Measurements from ENCODE around the gene SKAP2. TPM values are rescaled to one million over a fixed set of nuclear protein-coding genes. Genes with fewer than 3 reads are reported as not detected.

The SKAP2 gene
- total RNA-seq, 2 donors from 2014 or later: 7.8 to 11.2 TPM

- TF ChIP-seq CTCF (IDR thresholded peaks at IDR 0.05): no peak
- H3K36me3 ChIP-seq: no peaks in the 10 kb centered on the region
- H3K4me3 ChIP-seq: no peak overlapping the region
- no peak overlapping the region for H3K27ac ChIP-seq
- no peaks in the 10 kb centered on the region for H3K9me3 ChIP-seq
- no peaks in the 10 kb centered on the region for H3K27me3 ChIP-seq
- no peaks in the 10 kb centered on the region for H3K4me1 ChIP-seq
- no peak for DNase-seq (ENCODE audit: low spot score)
Observed at GRCh38 chr7:26691406-26691805, 173.0 kb downstream of the SKAP2 start.

GRCh38 chr7:26690135-26690805 is 174.1 kb downstream of the SKAP2 start:
- Histone ChIP-seq H3K36me3 (no peaks in the 10 kb centered on the region), H3K27ac (no peak overlapping the region), H3K9me3 (no peaks in the 10 kb centered on the region), H3K4me3 (no peak overlapping the region), H3K4me1 (no peaks in the 10 kb centered on the region), H3K27me3 (no peaks in the 10 kb centered on the region)
- no peak for DNase-seq (ENCODE audit: low spot score)
- no peak for TF ChIP-seq CTCF (IDR thresholded peaks at IDR 0.05)

GRCh38 chr7:26688936-26689506 is 175.4 kb downstream of the SKAP2 start:
- H3K27me3 ChIP-seq: no peaks in the 10 kb centered on the region
- no peaks in the 10 kb centered on the region for H3K4me1 ChIP-seq
- no peaks in the 10 kb centered on the region for H3K36me3 ChIP-seq
- DNase-seq (ENCODE audit: low spot score): no peak
- H3K4me3 ChIP-seq: no peak overlapping the region
- H3K9me3 ChIP-seq: no peaks in the 10 kb centered on the region
- no peak for TF ChIP-seq CTCF (IDR thresholded peaks at IDR 0.05)
- no peak overlapping the region for H3K27ac ChIP-seq

- Histone ChIP-seq H3K4me3 (no peak overlapping the region), H3K4me1 (no peaks in the 10 kb centered on the region), H3K9me3 (no peaks in the 10 kb centered on the region), H3K27me3 (no peaks in the 10 kb centered on the region), H3K27ac (no peak overlapping the region), H3K36me3 (no peaks in the 10 kb centered on the region)
- no peak for TF ChIP-seq CTCF (IDR thresholded peaks at IDR 0.05)
- no peak for DNase-seq (ENCODE audit: low spot score)
Observed at GRCh38 chr7:26688388-26688787, 176.0 kb downstream of the SKAP2 start.

- H3K27ac ChIP-seq: no peak overlapping the region
- TF ChIP-seq CTCF (IDR thresholded peaks at IDR 0.05): no peak
Observed at GRCh38 chr7:26687032-26687431, 177.4 kb downstream of the SKAP2 start.

More at GRCh38 chr7:26687032-26687431, 177.4 kb downstream of the SKAP2 start:
- Histone ChIP-seq H3K9me3 (no peaks in the 10 kb centered on the region), H3K4me3 (no peak overlapping the region), H3K4me1 (no peaks in the 10 kb centered on the region), H3K27me3 (no peaks in the 10 kb centered on the region), H3K36me3 (no peaks in the 10 kb centered on the region)
- DNase-seq (ENCODE audit: low spot score): no peak

Measured in right atrium auricular region (tissue), 2 donors.